Measurements from ENCODE around the gene PTMA.

Gene PTMA

GRCh38 chr2:231689124-231689893 is 19.0 kb upstream of the PTMA start:
- Histone ChIP-seq H3K27me3 (ENCODE audit: low read length) (no peaks in the 10 kb centered on the region), H3F3A (ENCODE audit: insufficient read depth) (peaks cover 19% of the 10 kb centered on the region), H3K36me3 (ENCODE audit: low read length) (no peaks in the 10 kb centered on the region), H3K9me3 (ENCODE audit: insufficient read depth, low read length) (no peaks in the 10 kb centered on the region), H3K4me2 (ENCODE audit: low read depth, low read length, poor library complexity, severe bottlenecking) (no peak overlapping the region), H3K4me3 (ENCODE audit: insufficient read depth, low read length, poor library complexity, severe bottlenecking) (no peak overlapping the region), H3K9ac (ENCODE audit: low read length) (no peak overlapping the region), H4K20me1 (ENCODE audit: low read depth, low read length) (no peaks in the 10 kb centered on the region), H3K27ac (ENCODE audit: low read depth, low read length) (no peak overlapping the region), H3K79me2 (ENCODE audit: insufficient read depth, low read length) (peaks cover 21% of the 10 kb centered on the region), H3K9me2 (replicated peaks; ENCODE audit: insufficient read depth, low read length) (no peaks in the 10 kb centered on the region), H2AFZ (ENCODE audit: low read depth, low read length, severe bottlenecking) (no peak overlapping the region)
- TF ChIP-seq EZH2phosphoT487 (conservative IDR thresholded peaks at IDR 0.05; ENCODE audit: low read length): no peak
- no peak for TF ChIP-seq CTCF (IDR thresholded peaks at IDR 0.05; ENCODE audit: insufficient read depth, low read length, poor library complexity, severe bottlenecking)

- H4K20me1 ChIP-seq (ENCODE audit: low read depth, low read length): no peaks in the 10 kb centered on the region
- no peak overlapping the region for H3K27ac ChIP-seq (ENCODE audit: low read depth, low read length)
- no peaks in the 10 kb centered on the region for H3K9me2 ChIP-seq (replicated peaks; ENCODE audit: insufficient read depth, low read length)
- H2AFZ ChIP-seq (ENCODE audit: low read depth, low read length, severe bottlenecking): no peak overlapping the region
- no peak overlapping the region for H3K4me3 ChIP-seq (ENCODE audit: insufficient read depth, low read length, poor library complexity, severe bottlenecking)
- no peaks in the 10 kb centered on the region for H3K36me3 ChIP-seq (ENCODE audit: low read length)
- peaks cover 2% of the 10 kb centered on the region; the same call in 1 of the 2 replicates for H3K79me2 ChIP-seq (ENCODE audit: insufficient read depth, low read length)
- no peaks in the 10 kb centered on the region for H3K9me3 ChIP-seq (ENCODE audit: insufficient read depth, low read length)
- peaks cover 7% of the 10 kb centered on the region for H3F3A ChIP-seq (ENCODE audit: insufficient read depth)
- H3K9ac ChIP-seq (ENCODE audit: low read length): no peak overlapping the region
- no peaks in the 10 kb centered on the region for H3K27me3 ChIP-seq (ENCODE audit: low read length)
- TF ChIP-seq EZH2phosphoT487 (conservative IDR thresholded peaks at IDR 0.05; ENCODE audit: low read length): no peak
- TF ChIP-seq CTCF (IDR thresholded peaks at IDR 0.05; ENCODE audit: insufficient read depth, low read length, poor library complexity, severe bottlenecking): no peak
- no peak overlapping the region for H3K4me2 ChIP-seq (ENCODE audit: low read depth, low read length, poor library complexity, severe bottlenecking)
Observed at GRCh38 chr2:231691251-231691772, 17.0 kb upstream of the PTMA start.

GRCh38 chr2:231692847-231693246 is 15.5 kb upstream of the PTMA start:
- H3K36me3 ChIP-seq (ENCODE audit: low read length): no peaks in the 10 kb centered on the region
- no peak overlapping the region for H3K4me2 ChIP-seq (ENCODE audit: low read depth, low read length, poor library complexity, severe bottlenecking)
- TF ChIP-seq CTCF (IDR thresholded peaks at IDR 0.05; ENCODE audit: insufficient read depth, low read length, poor library complexity, severe bottlenecking) (no peak), EZH2phosphoT487 (conservative IDR thresholded peaks at IDR 0.05; ENCODE audit: low read length) (no peak)
- no peaks in the 10 kb centered on the region for H3K9me3 ChIP-seq (ENCODE audit: insufficient read depth, low read length)
- H3K4me3 ChIP-seq (ENCODE audit: insufficient read depth, low read length, poor library complexity, severe bottlenecking): no peak overlapping the region
- H3K27me3 ChIP-seq (ENCODE audit: low read length): no peaks in the 10 kb centered on the region
- no peak overlapping the region for H3K27ac ChIP-seq (ENCODE audit: low read depth, low read length)
- H2AFZ ChIP-seq (ENCODE audit: low read depth, low read length, severe bottlenecking): no peak overlapping the region
- H3F3A ChIP-seq (ENCODE audit: insufficient read depth): no peaks in the 10 kb centered on the region
- H3K79me2 ChIP-seq (ENCODE audit: insufficient read depth, low read length): no peaks in the 10 kb centered on the region
- H3K9me2 ChIP-seq (replicated peaks; ENCODE audit: insufficient read depth, low read length): no peaks in the 10 kb centered on the region
- H3K9ac ChIP-seq (ENCODE audit: low read length): no peak overlapping the region
- H4K20me1 ChIP-seq (ENCODE audit: low read depth, low read length): no peaks in the 10 kb centered on the region
